Measurements from ENCODE around the gene PRDX4.

Gene PRDX4

DNA sequence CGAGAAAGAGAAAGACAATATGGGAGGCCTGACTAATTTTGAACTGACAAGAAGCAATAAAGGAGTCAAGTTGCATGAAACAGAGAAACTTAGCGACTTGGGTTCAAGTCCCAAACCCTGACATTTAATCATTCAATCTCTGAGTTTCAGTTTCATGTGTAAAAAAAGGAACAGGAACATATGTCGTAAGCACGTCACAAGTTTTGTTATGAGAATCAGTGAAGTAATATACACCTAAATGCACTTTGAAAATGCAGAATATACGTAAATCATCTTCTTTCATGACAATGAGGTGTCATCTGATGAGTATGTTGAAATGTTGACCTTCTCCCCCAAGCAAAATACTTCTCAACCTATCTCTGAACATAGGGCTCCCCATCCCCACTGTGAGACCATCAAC lies 65.4 kb downstream of the PRDX4 start:
- H3K9me3 ChIP-seq = no peaks in the 10 kb centered on the region
- H3K4me1 ChIP-seq = peaks cover 0 to 2% (median 0%) of the 10 kb centered on the region in 4 donors
- no peak for DNase-seq
- intact Hi-C loops (cut with DNase I; ENCODE audit: low total_unique reads) = no loop called here
- H3K36me3 ChIP-seq = peaks cover 0 to 10% (median 0%) of the 10 kb centered on the region in 3 donors
- H3K4me3 ChIP-seq = no peak overlapping the region
- TF ChIP-seq CTCF (IDR thresholded peaks at IDR 0.05) = no peak
- H3K27ac ChIP-seq = no peak overlapping the region
- no peaks in the 10 kb centered on the region for H3K27me3 ChIP-seq

Data from tibial artery (tissue), 4 donors.